OCI-LY1 (cell line): ENCODE data around the gene CCDC74B.

Experiments
- EZH2 ChIP-seq: fragments of 200-600 bp; sonication (generic), shearing (Covaris generic); IDR thresholded peaks from 2 replicates; pipeline ENCODE4 v1.8.0; 2017; ENCODE audit warnings: borderline replicate concordance, mixed run types, mild to moderate bottlenecking, antibody characterized with exemption, low read length, moderate library complexity, mixed read lengths
- TF ChIP-seq, protein P1 (sequence below): fragments of 200-600 bp; sonication (generic), shearing (Covaris generic); IDR thresholded peaks from 2 replicates; pipeline ENCODE4 v1.5.1; 2017; ENCODE audit warnings: mild to moderate bottlenecking, antibody characterized with exemption, low read length, moderate library complexity, mixed read lengths

DNA sequence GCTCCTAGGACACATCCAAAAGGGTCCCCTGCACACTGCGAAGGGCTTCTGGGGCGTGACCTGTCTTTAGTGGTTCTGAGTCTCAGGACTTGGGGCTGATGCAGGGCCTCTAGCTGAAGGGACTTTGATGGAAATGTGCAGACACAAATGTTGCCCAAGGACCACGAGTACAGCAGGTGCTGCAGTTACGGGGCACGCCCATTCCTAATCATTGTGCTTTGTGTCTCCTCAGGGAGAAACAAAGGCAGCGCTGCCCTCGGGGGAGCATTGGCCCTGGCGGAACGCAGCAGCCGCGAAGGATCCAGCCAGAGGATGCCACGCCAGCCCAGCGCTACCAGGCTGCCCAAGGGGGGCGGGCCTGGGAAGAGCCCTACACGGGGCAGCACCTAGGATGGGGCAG is 45.3 kb upstream of the CCDC74B start:
- TF ChIP-seq EZH2, result no peak
- TF ChIP-seq, protein P1, sequence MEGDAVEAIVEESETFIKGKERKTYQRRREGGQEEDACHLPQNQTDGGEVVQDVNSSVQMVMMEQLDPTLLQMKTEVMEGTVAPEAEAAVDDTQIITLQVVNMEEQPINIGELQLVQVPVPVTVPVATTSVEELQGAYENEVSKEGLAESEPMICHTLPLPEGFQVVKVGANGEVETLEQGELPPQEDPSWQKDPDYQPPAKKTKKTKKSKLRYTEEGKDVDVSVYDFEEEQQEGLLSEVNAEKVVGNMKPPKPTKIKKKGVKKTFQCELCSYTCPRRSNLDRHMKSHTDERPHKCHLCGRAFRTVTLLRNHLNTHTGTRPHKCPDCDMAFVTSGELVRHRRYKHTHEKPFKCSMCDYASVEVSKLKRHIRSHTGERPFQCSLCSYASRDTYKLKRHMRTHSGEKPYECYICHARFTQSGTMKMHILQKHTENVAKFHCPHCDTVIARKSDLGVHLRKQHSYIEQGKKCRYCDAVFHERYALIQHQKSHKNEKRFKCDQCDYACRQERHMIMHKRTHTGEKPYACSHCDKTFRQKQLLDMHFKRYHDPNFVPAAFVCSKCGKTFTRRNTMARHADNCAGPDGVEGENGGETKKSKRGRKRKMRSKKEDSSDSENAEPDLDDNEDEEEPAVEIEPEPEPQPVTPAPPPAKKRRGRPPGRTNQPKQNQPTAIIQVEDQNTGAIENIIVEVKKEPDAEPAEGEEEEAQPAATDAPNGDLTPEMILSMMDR, result no peak
